HUDEP-2 (cell line): ENCODE data around the gene DDX1.
A peak's percentile ranks its signal among the peaks of the same experiment; 100 is the strongest.
"Not testable (repeated sequence)": the region's sequence is repeated elsewhere in the genome, so short reads cannot be mapped to it uniquely, and the experiment has no call there.

ENCODE experiments used
- DNase-seq, 76 experiments: peaks; one replicate each; lab custom pipeline; 2025; ENCODE audit not compliant: unreplicated experiment in 76 of 76; lab: John Stamatoyannopoulos, UW

DDX1 gene

GRCh38 chr2:15591692-15592463 lies at the start of gene DDX1:
DDX1 (plus strand) TSS chr2:15591868; CDS start chr2:15591934, 66 bp downstream.
- peak in 75 of 76 experiments; percentile 12 to 90 (median 78) for DNase-seq

- not testable (repeated sequence) for DNase-seq
Measured at GRCh38 chr2:15542269-15542668, 49.4 kb upstream of the DDX1 start.

- no peak for DNase-seq
Measured at GRCh38 chr2:15543053-15543452, 48.6 kb upstream of the DDX1 start.

GRCh38 chr2:15543541-15543940 lies 48.1 kb upstream of the DDX1 start:
- DNase-seq: peak in 10 of 76 experiments; percentile 4 to 57 (median 23)

- no peak for DNase-seq
Measured at GRCh38 chr2:15544227-15544626, 47.4 kb upstream of the DDX1 start.

GRCh38 chr2:15546297-15547098 lies 45.2 kb upstream of the DDX1 start:
- peak in 1 of 76 experiments; percentile 3 for DNase-seq

- DNase-seq: no peak
Measured at GRCh38 chr2:15547115-15547876, 44.4 kb upstream of the DDX1 start.

GRCh38 chr2:15548974-15549373 lies 42.7 kb upstream of the DDX1 start:
- no peak for DNase-seq

GRCh38 chr2:15553519-15553918 lies 38.1 kb upstream of the DDX1 start:
- DNase-seq: no peak

- no peak for DNase-seq
Measured at GRCh38 chr2:15553951-15554350, 37.7 kb upstream of the DDX1 start.

- peak in 10 of 76 experiments; percentile 8 to 53 (median 22) for DNase-seq
Measured at GRCh38 chr2:15554525-15555218, 37.0 kb upstream of the DDX1 start.

GRCh38 chr2:15555760-15556193 lies 35.9 kb upstream of the DDX1 start:
- DNase-seq: peak in 28 of 76 experiments; percentile 3 to 68 (median 31)

GRCh38 chr2:15556311-15556930 lies 35.2 kb upstream of the DDX1 start:
- peak in 35 of 76 experiments; percentile 18 to 92 (median 75) for DNase-seq

- peak in 65 of 76 experiments; percentile 5 to 80 (median 38) for DNase-seq
Measured at GRCh38 chr2:15557887-15558311, 33.8 kb upstream of the DDX1 start.

- peak in 12 of 76 experiments; percentile 12 to 51 (median 32) for DNase-seq
Measured at GRCh38 chr2:15559379-15560139, 32.1 kb upstream of the DDX1 start.

- peak in 35 of 76 experiments; percentile 5 to 65 (median 29) for DNase-seq
Measured at GRCh38 chr2:15560140-15560987, 31.3 kb upstream of the DDX1 start.

GRCh38 chr2:15560988-15561573 lies 30.6 kb upstream of the DDX1 start, which contains the start of gene NBAS:
NBAS (minus strand) TSS chr2:15561334; CDS start chr2:15561304, 30 bp downstream.
- DNase-seq: peak in 74 of 76 experiments; percentile 26 to 83 (median 68)
